H9 (cell line): Measurements from ENCODE around the gene KLK11. TPM values are rescaled to one million over a fixed set of nuclear protein-coding genes. Genes with fewer than 3 reads are reported as not detected.

Experiments
- DNase-seq: peaks from one replicate; pipeline ENCODE4 v3.0.0-alpha.2; 2017
- H2AFZ ChIP-seq: one replicate; pipeline ENCODE4 v1.6.1; 2013; ENCODE audit warnings: mild to moderate bottlenecking, low read length, control low read depth, moderate library complexity
- H2AK5ac ChIP-seq: 2 replicates; pipeline ENCODE4 v1.6.1; 2013; ENCODE audit warnings: low read length, control low read depth, mixed read lengths; ENCODE audit not compliant: insufficient read length
- H2BK120ac ChIP-seq: one replicate; pipeline ENCODE4 v1.6.1; 2013; ENCODE audit warnings: low read depth, mild to moderate bottlenecking, low read length, control low read depth, inconsistent platforms; ENCODE audit not compliant: poor library complexity, severe bottlenecking
- H2BK12ac ChIP-seq: 2 replicates; pipeline ENCODE4 v1.6.1; 2013; ENCODE audit warnings: low read length, control low read depth, mixed read lengths, low read depth; ENCODE audit not compliant: insufficient read length
- H2BK15ac ChIP-seq: 2 replicates; pipeline ENCODE4 v1.6.1; 2013; ENCODE audit warnings: low read depth, low read length, control low read depth
- H2BK20ac ChIP-seq: one replicate; pipeline ENCODE4 v1.6.1; 2013; ENCODE audit warnings: low read depth, mild to moderate bottlenecking, low read length, control low read depth, inconsistent platforms; ENCODE audit not compliant: poor library complexity, severe bottlenecking
- H2BK5ac ChIP-seq: 2 replicates; pipeline ENCODE4 v1.6.1; 2013; ENCODE audit warnings: low read length, control low read depth, mixed read lengths; ENCODE audit not compliant: insufficient read length
- H3K14ac ChIP-seq: 2 replicates; pipeline ENCODE4 v1.6.1; 2013; ENCODE audit warnings: low read length, control low read depth; ENCODE audit not compliant: insufficient read depth
- H3K18ac ChIP-seq: 2 replicates; pipeline ENCODE4 v1.6.1; 2013; ENCODE audit warnings: low read depth, mild to moderate bottlenecking, mixed read lengths, low read length, control low read depth; ENCODE audit not compliant: insufficient read length
- H3K23ac ChIP-seq: 2 replicates; pipeline ENCODE4 v1.6.1; 2013; ENCODE audit warnings: low read length, control low read depth, mixed read lengths, low read depth; ENCODE audit not compliant: insufficient read length
- H3K23me2 ChIP-seq: 2 replicates; pipeline ENCODE4 v1.6.1; 2013; ENCODE audit warnings: low read depth, mild to moderate bottlenecking, mixed read lengths, low read length, control low read depth; ENCODE audit not compliant: insufficient read length, poor library complexity, severe bottlenecking
- H3K27ac ChIP-seq: 2 replicates; pipeline ENCODE4 v1.5.1; 2013; ENCODE audit warnings: low read length, control low read depth, mixed read lengths, low read depth; ENCODE audit not compliant: insufficient read length
- H3K27me3 ChIP-seq: 2 replicates; pipeline ENCODE4 v1.6.1; 2013; ENCODE audit warnings: low read length, control low read depth, inconsistent platforms; ENCODE audit not compliant: insufficient read depth
- H3K4ac ChIP-seq: 2 replicates; pipeline ENCODE4 v1.6.1; 2013; ENCODE audit warnings: low read depth, mild to moderate bottlenecking, control low read depth, inconsistent platforms, low read length, moderate library complexity
- H3K4me1 ChIP-seq: 2 replicates; pipeline ENCODE4 v1.6.1; 2013; ENCODE audit warnings: low read length, control low read depth, inconsistent platforms; ENCODE audit not compliant: insufficient read depth
- H3K4me2 ChIP-seq: 2 replicates; pipeline ENCODE4 v1.6.1; 2013; ENCODE audit warnings: low read length, control low read depth, mixed read lengths; ENCODE audit not compliant: insufficient read length, insufficient read depth
- H3K56ac ChIP-seq: 2 replicates; pipeline ENCODE4 v1.6.1; 2013; ENCODE audit warnings: low read depth, mild to moderate bottlenecking, mixed read lengths, low read length, control low read depth; ENCODE audit not compliant: insufficient read length
- H3K79me1 ChIP-seq: 2 replicates; pipeline ENCODE4 v1.6.1; 2013; ENCODE audit warnings: low read depth, mild to moderate bottlenecking, moderate library complexity, low read length, control low read depth, inconsistent platforms; ENCODE audit not compliant: insufficient read depth, poor library complexity, severe bottlenecking
- H3K79me2 ChIP-seq: 2 replicates; pipeline ENCODE4 v1.6.1; 2013; ENCODE audit warnings: low read length, control low read depth, inconsistent platforms; ENCODE audit not compliant: insufficient read depth
- H3K9ac ChIP-seq: 2 replicates; pipeline ENCODE4 v1.6.1; 2013; ENCODE audit warnings: low read length, control low read depth, mixed read lengths; ENCODE audit not compliant: insufficient read length; ENCODE audit errors: extremely low read depth
- H3K9me3 ChIP-seq: one replicate; pipeline ENCODE4 v1.6.1; 2013; ENCODE audit warnings: low read depth, low read length, inconsistent platforms; ENCODE audit not compliant: control insufficient read depth
- H3T11ph ChIP-seq: one replicate; pipeline ENCODE4 v1.6.1; 2013; ENCODE audit warnings: mild to moderate bottlenecking, low read length, control low read depth, inconsistent platforms
- H4K20me1 ChIP-seq: one replicate; pipeline ENCODE4 v1.6.1; 2013; ENCODE audit not compliant: control insufficient read depth, insufficient read length, insufficient read depth
- H4K5ac ChIP-seq: 2 replicates; pipeline ENCODE4 v1.6.1; 2013; ENCODE audit warnings: low read depth, mild to moderate bottlenecking, mixed read lengths, low read length, control low read depth; ENCODE audit not compliant: insufficient read length
- H4K8ac ChIP-seq: replicated peaks from 2 replicates; pipeline ENCODE4 v1.6.1; 2013; ENCODE audit warnings: low read length, control low read depth, mixed read lengths, low read depth; ENCODE audit not compliant: insufficient read length
- H4K91ac ChIP-seq: 2 replicates; pipeline ENCODE4 v1.6.1; 2013; ENCODE audit warnings: low read depth, mild to moderate bottlenecking, moderate library complexity, mixed read lengths, low read length, control low read depth; ENCODE audit not compliant: insufficient read length
- H3K27ac Mint-ChIP-seq, 3 experiments: 2 replicates in 2 of 3; 3 replicates in 1 of 3; pipeline ENCODE4 v1.8.0; 2020 to 2021; ENCODE audit warnings: mixed read lengths in 3 of 3, mild to moderate bottlenecking in 1 of 3, moderate library complexity in 1 of 3
- H3K27me3 Mint-ChIP-seq: 2 replicates; pipeline ENCODE4 v1.8.0; 2021; ENCODE audit warnings: low read depth, mild to moderate bottlenecking, moderate library complexity, mixed read lengths
- H3K36me3 Mint-ChIP-seq, 3 experiments: 2 replicates in 2 of 3; 3 replicates in 1 of 3; pipeline ENCODE4 v1.8.0; 2020 to 2021; ENCODE audit warnings: low read depth in 3 of 3, mixed read lengths in 3 of 3; ENCODE audit not compliant: insufficient read depth in 1 of 3
- H3K4me1 Mint-ChIP-seq, 2 experiments: 2 replicates each; pipeline ENCODE4 v1.8.0; 2020; ENCODE audit warnings: mixed read lengths in 2 of 2
- H3K4me3 Mint-ChIP-seq, 2 experiments: 2 replicates in 1 of 2; 3 replicates in 1 of 2; pipeline ENCODE4 v1.8.0; 2020 to 2021; ENCODE audit warnings: mild to moderate bottlenecking in 2 of 2, mixed read lengths in 2 of 2, moderate library complexity in 1 of 2
- H3K9me3 Mint-ChIP-seq, 2 experiments: 2 replicates in 1 of 2; 3 replicates in 1 of 2; pipeline ENCODE4 v1.8.0; 2020; ENCODE audit warnings: mild to moderate bottlenecking in 2 of 2, mixed read lengths in 2 of 2, moderate library complexity in 1 of 2
- WGBS: extraction: QIAGEN DNeasy Blood & Tissue Kit; methylation state at CpG from one replicate; pipeline ENCODE4 v1.1.7; 2013; ENCODE audit warnings: missing lambda C conversion rate, low lambda C conversion rate, mixed read lengths; ENCODE audit not compliant: insufficient read length; ENCODE audit errors: extremely low coverage; 5-methylcytosine and 5-hydroxymethylcytosine counted together
- total RNA-seq: library from RNA; stranded (reverse); gene quantifications from 2 replicates; pipeline ENCODE4 v1.2.1, GENCODE V29; 2021
- TF ChIP-seq, protein P1 (sequence below): fragments of 200-600 bp; sonication (generic); conservative IDR thresholded peaks from 3 replicates; pipeline ENCODE4 v1.8.0; 2021; ENCODE audit warnings: antibody characterized with exemption, mild to moderate bottlenecking

KLK11 gene
- total RNA-seq, 1 experiment from 2014 or later: not detected

DNA sequence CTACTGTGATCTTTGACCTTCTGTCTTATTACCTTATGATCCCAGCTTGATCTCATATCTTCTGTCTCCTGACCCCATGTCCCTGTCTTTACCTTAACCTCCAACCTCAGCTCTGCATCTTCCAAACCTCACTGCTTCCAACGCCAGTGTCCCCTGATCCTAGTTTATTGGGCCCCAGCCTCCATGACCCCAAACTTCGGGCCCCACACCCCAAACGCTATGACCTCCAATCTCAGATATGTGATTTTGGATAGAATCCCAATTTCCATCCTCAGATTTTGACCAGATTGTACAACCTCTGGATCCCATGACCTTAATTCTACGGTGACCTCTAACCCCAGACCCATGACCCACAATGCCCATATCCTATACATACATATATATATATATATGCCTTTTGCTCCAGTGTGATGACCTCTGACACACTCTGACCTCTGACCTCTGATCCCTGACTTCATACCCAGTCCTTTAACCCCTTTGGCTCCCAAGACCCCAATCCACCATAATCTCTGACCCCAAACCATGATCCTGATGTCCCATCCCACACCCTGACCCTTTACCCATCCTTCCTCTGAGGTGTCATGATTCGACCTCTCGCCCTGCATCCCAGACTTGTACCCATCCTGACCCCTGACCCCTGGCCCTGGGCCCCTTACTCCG, 4.9 kb upstream of the KLK11 start:
- Histone ChIP-seq H3K27me3 (no peaks in the 10 kb centered on the region), H3K79me1 (no peaks in the 10 kb centered on the region), H2BK20ac (no peak overlapping the region), H4K5ac (no peak overlapping the region), H3T11ph (no peak overlapping the region), H2BK15ac (no peak overlapping the region), H3K4me1 (no peaks in the 10 kb centered on the region), H2AFZ (no peak overlapping the region), H3K23ac (no peak overlapping the region), H3K4me2 (no peak overlapping the region), H4K8ac (no peak overlapping the region), H4K20me1 (no peaks in the 10 kb centered on the region), H2BK5ac (no peak overlapping the region), H2AK5ac (no peak overlapping the region), H3K14ac (no peak overlapping the region), H3K56ac (no peak overlapping the region), H2BK12ac (no peak overlapping the region), H2BK120ac (no peak overlapping the region), H3K79me2 (no peaks in the 10 kb centered on the region), H3K23me2 (no peaks in the 10 kb centered on the region), H3K18ac (no peak overlapping the region), H4K91ac (no peak overlapping the region), H3K9ac (no peak overlapping the region), H3K27ac (no peak overlapping the region), H3K9me3 (no peaks in the 10 kb centered on the region), H3K4ac (no peak overlapping the region)
- Mint-ChIP-seq H3K27me3 (peaks cover 18% of the 10 kb centered on the region), H3K36me3 (no peaks in the 10 kb centered on the region), H3K27ac (no peak overlapping the region), H3K4me1 (peaks cover 21 to 33% of the 10 kb centered on the region in 2 experiments), H3K9me3 (no peaks in the 10 kb centered on the region; a peak in 1 of 5 replicates), H3K4me3 (no peak overlapping the region)
- WGBS: no CpG with 5 or more reads among the region's 7 CpGs
- TF ChIP-seq, protein P1, sequence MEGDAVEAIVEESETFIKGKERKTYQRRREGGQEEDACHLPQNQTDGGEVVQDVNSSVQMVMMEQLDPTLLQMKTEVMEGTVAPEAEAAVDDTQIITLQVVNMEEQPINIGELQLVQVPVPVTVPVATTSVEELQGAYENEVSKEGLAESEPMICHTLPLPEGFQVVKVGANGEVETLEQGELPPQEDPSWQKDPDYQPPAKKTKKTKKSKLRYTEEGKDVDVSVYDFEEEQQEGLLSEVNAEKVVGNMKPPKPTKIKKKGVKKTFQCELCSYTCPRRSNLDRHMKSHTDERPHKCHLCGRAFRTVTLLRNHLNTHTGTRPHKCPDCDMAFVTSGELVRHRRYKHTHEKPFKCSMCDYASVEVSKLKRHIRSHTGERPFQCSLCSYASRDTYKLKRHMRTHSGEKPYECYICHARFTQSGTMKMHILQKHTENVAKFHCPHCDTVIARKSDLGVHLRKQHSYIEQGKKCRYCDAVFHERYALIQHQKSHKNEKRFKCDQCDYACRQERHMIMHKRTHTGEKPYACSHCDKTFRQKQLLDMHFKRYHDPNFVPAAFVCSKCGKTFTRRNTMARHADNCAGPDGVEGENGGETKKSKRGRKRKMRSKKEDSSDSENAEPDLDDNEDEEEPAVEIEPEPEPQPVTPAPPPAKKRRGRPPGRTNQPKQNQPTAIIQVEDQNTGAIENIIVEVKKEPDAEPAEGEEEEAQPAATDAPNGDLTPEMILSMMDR: no peak
- no peak for DNase-seq
